ENCODE data around the gene SLC24A3.
A peak's percentile ranks its signal among the peaks of the same experiment; 100 is the strongest.

Gene SLC24A3

GRCh38 chr20:19696620-19697019 lies 484.2 kb downstream of the SLC24A3 start:
- no peak for DNase-seq

DNA sequence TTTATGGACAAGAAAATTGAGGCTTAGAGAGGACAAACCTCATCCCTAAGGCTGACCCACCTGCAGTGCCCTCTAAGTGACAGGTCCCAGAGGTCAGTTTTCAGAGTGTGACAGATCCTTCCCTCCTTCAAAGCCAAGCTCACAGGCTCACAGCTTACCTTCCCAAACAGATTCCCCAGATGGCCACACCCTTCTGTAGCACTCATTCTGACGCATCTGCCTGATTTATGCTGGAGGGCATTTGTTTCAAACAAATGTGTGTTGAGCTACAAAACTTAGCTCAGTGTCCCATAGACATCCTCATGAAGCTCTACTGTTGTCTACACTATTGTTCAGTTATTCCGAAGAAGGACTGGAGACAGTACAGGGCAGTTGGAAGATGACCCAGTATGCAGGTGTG lies 485.0 kb downstream of the SLC24A3 start:
- no peak for DNase-seq

- no peak for DNase-seq
Measured at GRCh38 chr20:19699180-19699971, 486.9 kb downstream of the SLC24A3 start.

- no peak for DNase-seq
Measured at GRCh38 chr20:19701429-19701828, 489.0 kb downstream of the SLC24A3 start.

DNA sequence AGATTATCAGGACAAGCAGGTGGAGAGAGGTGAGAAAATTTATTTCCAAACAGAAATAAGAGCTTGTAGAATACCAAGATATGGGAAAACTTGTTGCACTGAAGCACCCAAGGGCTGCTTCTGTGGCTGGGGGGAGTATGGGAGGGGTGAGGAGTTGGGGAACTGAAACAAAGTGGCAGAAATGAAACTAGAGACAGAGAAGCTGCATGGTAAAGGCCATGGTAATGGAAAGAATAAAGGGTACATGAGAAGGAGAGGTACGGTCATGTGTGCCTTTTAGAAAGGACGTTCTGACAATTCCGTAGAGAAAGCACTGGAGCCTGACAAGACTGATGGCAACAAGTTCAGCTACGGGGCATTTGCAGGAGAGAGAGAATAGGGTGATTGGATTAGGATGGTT lies 494.0 kb downstream of the SLC24A3 start:
- no peak for DNase-seq

DNA sequence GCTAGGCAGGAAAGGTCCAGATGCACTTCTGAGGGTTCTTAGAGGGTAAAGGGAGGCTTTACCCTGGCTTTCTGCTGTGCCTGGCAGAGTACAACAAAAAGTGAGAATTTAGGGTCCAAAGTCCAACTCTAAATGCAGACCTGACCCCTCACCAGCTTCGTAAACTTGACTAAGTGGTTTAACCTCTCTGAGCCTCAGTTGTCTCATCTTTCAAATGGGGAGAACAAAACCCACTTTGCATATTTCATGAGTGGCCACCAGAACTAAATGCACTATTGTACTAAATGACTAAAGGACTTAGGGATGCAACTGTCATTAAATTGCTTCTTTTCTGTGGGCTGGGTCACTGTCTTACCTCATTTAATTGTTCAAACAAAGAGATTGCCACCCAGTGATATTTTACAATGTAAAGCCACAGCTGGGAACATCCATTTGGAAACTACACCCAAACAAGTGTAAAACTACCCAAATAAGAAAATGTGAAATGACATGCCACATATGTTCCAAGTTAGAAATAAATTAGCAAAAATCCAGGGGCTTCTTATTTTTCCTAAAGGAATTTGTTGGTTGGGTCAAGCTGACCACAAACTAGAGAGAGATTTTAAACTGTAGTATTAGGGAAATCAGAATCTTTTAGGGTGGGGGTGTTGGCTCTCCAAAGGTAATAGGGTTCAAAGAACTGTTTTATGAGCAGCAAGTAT lies 497.3 kb downstream of the SLC24A3 start:
- DNase-seq = no peak

GRCh38 chr20:19710336-19711120 lies 498.1 kb downstream of the SLC24A3 start:
- DNase-seq = no peak

- DNase-seq = no peak
Measured at GRCh38 chr20:19711126-19711525, 498.7 kb downstream of the SLC24A3 start.

DNA sequence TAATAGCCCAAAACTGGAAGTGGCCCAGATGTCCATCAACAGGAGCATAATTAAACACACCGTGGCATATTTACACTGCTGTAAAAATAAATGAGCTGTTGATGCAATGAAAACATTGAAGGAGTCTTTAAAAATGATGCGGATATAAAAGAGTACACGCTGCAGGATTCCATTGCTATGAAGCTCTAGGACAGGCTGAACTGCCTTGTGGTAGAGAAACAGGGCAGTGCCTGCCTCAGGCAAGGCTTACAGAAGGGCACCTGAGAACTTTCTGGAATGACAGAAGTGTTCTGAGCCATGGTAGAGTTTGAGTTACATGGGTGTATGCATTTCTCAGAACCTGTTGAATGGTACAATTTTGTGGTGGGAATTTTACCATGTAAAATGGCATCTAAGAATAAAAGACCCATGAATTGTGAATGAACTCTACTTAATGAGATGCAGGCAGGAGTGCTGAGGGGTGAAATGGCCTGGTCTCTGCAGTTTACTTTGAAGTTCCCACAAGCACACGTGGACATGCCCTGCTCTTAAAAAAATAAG lies 500.3 kb downstream of the SLC24A3 start:
- DNase-seq = no peak

GRCh38 chr20:19713822-19714578 lies 501.6 kb downstream of the SLC24A3 start:
- no peak for DNase-seq

GRCh38 chr20:19714579-19714840 lies 502.1 kb downstream of the SLC24A3 start:
- DNase-seq = no peak

DNA sequence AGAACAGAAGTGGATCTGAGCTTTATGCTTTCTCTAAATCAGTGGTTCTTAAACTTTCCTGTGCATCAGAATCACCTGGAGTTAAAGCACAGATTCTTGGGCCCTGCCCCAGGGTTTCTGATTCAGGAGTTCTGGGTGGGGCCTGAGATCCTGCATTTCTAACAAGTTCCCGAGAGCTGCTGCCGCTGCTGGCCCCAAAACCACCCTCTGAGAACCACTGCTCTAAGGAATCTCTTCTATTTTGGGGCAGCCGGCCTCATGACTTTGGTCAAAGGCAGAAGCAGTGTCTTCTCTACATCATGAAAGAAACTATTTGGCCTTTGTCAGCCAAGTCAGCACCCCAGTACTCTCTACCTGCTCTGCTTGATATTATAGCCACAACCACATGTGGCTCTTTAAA lies 503.5 kb downstream of the SLC24A3 start:
- DNase-seq = no peak

- DNase-seq = no peak
Measured at GRCh38 chr20:19718880-19719279, 506.4 kb downstream of the SLC24A3 start.

DNA sequence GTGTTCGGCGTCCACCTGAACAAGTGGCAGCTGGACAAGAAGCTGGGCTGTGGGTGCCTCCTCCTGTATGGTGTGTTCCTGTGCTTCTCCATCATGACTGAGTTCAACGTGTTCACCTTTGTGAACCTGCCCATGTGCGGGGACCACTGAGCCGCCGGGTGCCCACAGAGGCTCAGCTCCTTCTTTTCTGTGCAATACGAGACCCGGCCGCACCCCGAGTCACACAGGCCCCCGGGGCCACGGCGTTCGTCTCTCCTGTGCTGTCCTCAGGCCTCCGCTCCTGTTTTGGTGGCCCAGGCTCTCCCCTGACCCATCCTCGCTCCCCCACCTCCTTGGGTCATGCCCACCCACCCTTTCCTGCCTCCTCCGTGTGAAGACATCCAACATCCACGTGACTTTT lies 508.5 kb downstream of the SLC24A3 start:
- no peak for DNase-seq

- no peak for DNase-seq
Measured at GRCh38 chr20:19723051-19723450, 510.6 kb downstream of the SLC24A3 start.

DNA sequence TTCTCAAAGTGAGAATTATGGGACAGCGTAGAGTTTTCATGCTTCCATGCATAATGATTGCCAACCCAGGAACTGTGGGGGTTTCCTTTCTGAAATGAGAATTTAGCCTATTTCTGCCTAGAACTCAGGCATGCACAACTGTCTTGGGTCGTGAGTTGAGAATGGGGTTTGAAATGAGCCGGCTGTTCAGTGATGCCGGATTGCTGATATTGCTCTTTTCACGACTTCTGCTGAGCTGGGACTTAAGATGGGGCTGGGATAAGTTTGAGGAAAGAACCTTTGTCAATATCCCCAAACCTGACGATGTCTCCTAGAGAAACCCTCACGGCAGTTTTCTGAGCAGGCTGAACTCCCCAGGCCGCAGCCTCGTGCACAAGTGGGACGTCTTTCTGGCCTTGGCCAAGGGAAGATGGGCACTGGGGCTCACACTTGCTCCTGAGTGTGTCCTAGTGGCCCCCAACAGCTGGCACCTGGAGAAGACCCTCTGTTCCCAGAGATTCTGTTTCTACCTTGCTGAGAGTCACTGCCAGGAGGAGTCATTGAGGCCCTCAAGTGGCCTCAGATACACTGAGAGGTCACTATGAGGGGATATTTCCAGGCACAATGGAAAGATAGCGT lies 511.5 kb downstream of the SLC24A3 start:
- no peak for DNase-seq

GRCh38 chr20:19725373-19725772 lies 512.9 kb downstream of the SLC24A3 start:
- no peak for DNase-seq

DNA sequence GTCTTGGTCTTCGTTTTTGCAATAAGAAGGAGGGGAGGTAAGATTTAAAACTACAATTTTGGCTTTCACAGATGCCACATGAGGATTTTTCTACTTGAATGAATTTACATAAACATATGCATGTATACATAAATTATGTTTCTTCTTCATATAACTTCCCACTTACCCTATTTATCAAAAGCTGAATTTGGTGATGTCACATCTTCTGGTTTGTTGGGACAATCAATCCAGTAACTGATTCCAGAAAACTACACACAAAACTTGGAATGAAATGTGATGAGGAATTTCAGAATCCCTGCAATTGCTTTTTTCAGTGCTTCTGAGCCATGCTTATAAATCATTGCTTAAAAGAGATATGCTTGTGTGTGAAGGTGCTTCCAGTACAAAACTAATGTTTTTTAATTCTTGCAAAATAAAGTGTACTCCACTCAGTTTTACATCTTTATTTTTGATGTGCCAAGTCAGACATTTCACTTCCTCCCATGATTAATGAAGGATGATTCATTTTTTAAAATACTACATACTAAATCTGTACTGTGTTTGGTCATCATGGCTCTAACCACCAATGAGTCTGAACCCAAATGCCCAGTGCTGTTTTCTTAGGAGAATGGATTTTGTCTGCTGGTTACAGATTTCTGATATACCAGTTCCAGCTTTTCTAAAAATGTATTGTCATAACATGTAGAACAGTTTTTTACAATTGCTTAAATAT lies 513.5 kb downstream of the SLC24A3 start:
- no peak for DNase-seq

DNA sequence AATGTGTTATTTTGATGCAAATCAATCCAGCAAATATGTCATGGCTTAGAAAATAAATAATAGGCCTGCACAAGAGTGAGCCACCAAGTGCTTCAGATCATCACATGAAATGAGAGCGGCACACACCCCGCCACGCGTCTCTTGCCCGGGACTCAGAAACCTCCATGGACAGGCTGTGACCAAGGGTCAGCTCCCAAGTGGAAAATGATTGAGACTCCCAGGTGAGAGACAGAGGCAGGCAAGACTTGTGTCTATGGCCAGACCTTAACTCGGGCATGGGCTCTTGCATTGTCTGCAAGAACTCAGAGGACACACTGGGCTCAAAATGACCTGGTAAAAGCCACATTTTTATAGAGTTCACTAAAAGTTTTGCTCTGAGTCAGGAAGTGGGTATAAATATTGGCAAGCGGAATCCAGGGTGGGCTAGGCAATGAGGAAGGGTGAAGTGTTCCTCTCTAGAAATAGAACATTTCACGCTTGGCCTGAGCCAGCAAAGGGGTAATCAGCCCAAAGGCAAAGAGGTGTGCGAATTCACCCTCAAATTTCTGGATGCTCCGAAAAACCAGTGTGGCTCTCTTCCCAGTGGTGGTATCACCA lies 514.9 kb downstream of the SLC24A3 start:
- no peak for DNase-seq

- DNase-seq = peak; percentile 23
Measured at GRCh38 chr20:19729672-19730071, 517.2 kb downstream of the SLC24A3 start.

- DNase-seq = no peak
Measured at GRCh38 chr20:19730706-19731105, 518.3 kb downstream of the SLC24A3 start.
